HCT116 (cell line): ENCODE data around the gene KRIT1. TPM values are rescaled to one million over a fixed set of nuclear protein-coding genes. Genes with fewer than 3 reads are reported as not detected.

Experiments
- ATAC-seq: fragments of 200-7000 bp; cut with Tn5 transposase; 2 replicates; pipeline ENCODE4 v1.9.1; 2020; ENCODE audit warnings: mild to moderate bottlenecking, moderate library complexity
- BruUV-seq: library from RNA; stranded (reverse); fragments of 400-500 nt; replicated peaks from 2 replicates; lab custom pipeline; 2021; lab: Mats Ljungman, UMichigan
- CTCF ChIA-PET: fragments of 300-600 bp; sonication (Branson Sonifier 250); formaldehyde crosslinking; loops from one replicate; lab custom pipeline; 2021; ENCODE audit warnings: antibody characterized with exemption; lab: Charles Lee
- POLR2A ChIA-PET: fragments of 300-600, 350-600 bp; sonication (Branson Sonifier 250); formaldehyde crosslinking; loops from one replicate; lab custom pipeline; 2021; ENCODE audit warnings: antibody characterized with exemption; lab: Charles Lee
- RAD21 ChIA-PET, 2 experiments: fragments of 300-600 bp; sonication (Branson Sonifier 250); formaldehyde crosslinking; loops; one replicate each; lab custom pipeline; 2023; ENCODE audit warnings: low total read pairs in 2 of 2; ENCODE audit not compliant: uncharacterized antibody in 2 of 2, unreplicated experiment in 2 of 2, low non-redundant PET in 1 of 2; lab: Charles Lee
- DNase-seq: peaks from one replicate; pipeline ENCODE4 v3.0.0-alpha.2; 2010; ENCODE audit warnings: low read depth, low spot score
- H2AFZ ChIP-seq: fragments of 200-600 bp; shearing (Covaris generic), sonication (generic); 2 replicates; pipeline ENCODE4 v1.6.1; 2017; ENCODE audit warnings: low read depth, mixed run types, mixed read lengths, antibody characterized with exemption, low read length; ENCODE audit not compliant: poor library complexity, severe bottlenecking
- H3K27ac ChIP-seq: 2 replicates; pipeline ENCODE4 v1.5.1; 2012; ENCODE audit warnings: low read depth, low read length
- H3K27me3 ChIP-seq: fragments of 200-600 bp; sonication (generic); 2 replicates; pipeline ENCODE4 v1.6.1; 2016; ENCODE audit warnings: mixed run types, low read length, mixed read lengths; ENCODE audit not compliant: insufficient read depth
- H3K36me3 ChIP-seq, 2 experiments: fragments of 200-500 bp in 1 of 2; fragments of 200-600 bp in 1 of 2; sonication (Bioruptor generic) in 1 of 2; sonication (generic) in 1 of 2; 2 replicates each; pipeline versions ENCODE4 v1.5.1 to v1.6.1; 2014 to 2016; ENCODE audit warnings: low read length in 2 of 2, inconsistent platforms in 1 of 2, mixed read lengths in 1 of 2, mixed run types in 1 of 2; ENCODE audit not compliant: insufficient read depth in 2 of 2, control insufficient read depth in 1 of 2
- H3K4me1 ChIP-seq, 2 experiments: fragments of 200-600 bp in 1 of 2; sonication (generic) in 1 of 2; 2 replicates each; pipeline versions ENCODE4 v1.5.1 to v1.6.1; 2012 to 2017; ENCODE audit warnings: low read length in 2 of 2, inconsistent platforms in 1 of 2, mild to moderate bottlenecking in 1 of 2, mixed read lengths in 1 of 2, mixed run types in 1 of 2, moderate library complexity in 1 of 2; ENCODE audit not compliant: insufficient read depth in 2 of 2, control insufficient read depth in 1 of 2
- H3K4me2 ChIP-seq: fragments of 200-600 bp; sonication (generic); 2 replicates; pipeline ENCODE4 v1.6.1; 2017; ENCODE audit warnings: mixed run types, low read length, mixed read lengths
- H3K4me3 ChIP-seq, 2 experiments: fragments of 200-600 bp in 1 of 2; sonication (generic) in 1 of 2; replicated peaks in 1 of 2; 2 replicates each; pipeline ENCODE4 v1.5.1; 2011 to 2016; ENCODE audit warnings: low read length in 2 of 2, control low read depth in 1 of 2, low read depth in 1 of 2, mild to moderate bottlenecking in 1 of 2, mixed read lengths in 1 of 2, mixed run types in 1 of 2
- H3K79me2 ChIP-seq: fragments of 200-600 bp; sonication (generic); 2 replicates; pipeline ENCODE4 v1.6.1; 2017; ENCODE audit warnings: mild to moderate bottlenecking, mixed run types, low read length, moderate library complexity, mixed read lengths; ENCODE audit not compliant: insufficient read depth
- H3K9ac ChIP-seq: fragments of 200-600 bp; sonication (generic); 2 replicates; pipeline ENCODE4 v1.6.1; 2016; ENCODE audit warnings: low read length, mixed read lengths
- H3K9me2 ChIP-seq: fragments of 200-600 bp; sonication (generic), shearing (Covaris generic); 2 replicates; pipeline ENCODE4 v1.6.1; 2017; ENCODE audit warnings: mixed run types, mild to moderate bottlenecking, moderate library complexity; ENCODE audit not compliant: insufficient read depth
- H3K9me3 ChIP-seq, 2 experiments: fragments of 200-500 bp in 1 of 2; fragments of 200-600 bp in 1 of 2; sonication (Bioruptor generic) in 1 of 2; sonication (generic) in 1 of 2; 2 replicates each; pipeline ENCODE4 v1.6.1; 2014 to 2017; ENCODE audit warnings: low read length in 2 of 2, mixed read lengths in 2 of 2, inconsistent platforms in 1 of 2, low read depth in 1 of 2, mild to moderate bottlenecking in 1 of 2, mixed run types in 1 of 2, moderate library complexity in 1 of 2; ENCODE audit not compliant: control insufficient read depth in 1 of 2, insufficient read depth in 1 of 2
- H4K20me1 ChIP-seq: fragments of 200-600 bp; sonication (generic), shearing (Covaris generic); 2 replicates; pipeline ENCODE4 v1.6.1; 2017; ENCODE audit warnings: mixed run types, mild to moderate bottlenecking, moderate library complexity; ENCODE audit not compliant: insufficient read depth
- CBX3 ChIP-seq: IDR thresholded peaks from 2 replicates; pipeline ENCODE4 v1.6.1; 2012; ENCODE audit warnings: low read depth
- EZH2phosphoT487 ChIP-seq: fragments of 200-600 bp; IDR thresholded peaks from 2 replicates; pipeline ENCODE4 v1.6.1; 2018; ENCODE audit warnings: antibody characterized with exemption, borderline replicate concordance
- SP1 ChIP-seq: IDR thresholded peaks from 2 replicates; pipeline ENCODE4 v1.6.1; 2012; ENCODE audit warnings: low read depth
- YY1 ChIP-seq: IDR thresholded peaks from 2 replicates; pipeline ENCODE4 v1.6.1; 2011; ENCODE audit warnings: low read length, low read depth, moderate library complexity, mild to moderate bottlenecking; ENCODE audit not compliant: insufficient replicate concordance; ENCODE audit errors: extremely low read depth
- intact Hi-C: fragments of 100-400 bp; cut with micrococcal nuclease; formaldehyde crosslinking; loops from 2 replicates; pipeline ENCODE4 v1.10.0; 2022
- microRNA-seq: library from miRNA; unstranded; fragments of <30 nt; microRNA quantifications from one replicate; pipeline ENCODE4, GENCODE V29; 2016; ENCODE audit warnings: borderline number of aligned reads
- total RNA-seq: library from RNA; stranded (reverse); gene quantifications from one replicate; pipeline ENCODE4 v1.2.1, GENCODE V29; 2021; ENCODE audit not compliant: unreplicated experiment
- TF ChIP-seq, protein P1 (sequence below): IDR thresholded peaks from 2 replicates; pipeline ENCODE4 v1.6.1; 2012; ENCODE audit warnings: low read depth
- TF ChIP-seq, protein P2 (sequence below): IDR thresholded peaks from 2 replicates; pipeline ENCODE4 v1.6.1; 2012
- TF ChIP-seq, protein P3 (sequence below), 3 experiments: fragments of 200-600 bp in 1 of 3; sonication (generic) in 1 of 3; IDR thresholded peaks in 2 of 3; conservative IDR thresholded peaks in 1 of 3; 2 replicates each; pipeline ENCODE4 v1.5.1; 2012 to 2017; ENCODE audit warnings: low read depth in 2 of 3, low read length in 2 of 3, antibody characterized with exemption in 1 of 3, borderline replicate concordance in 1 of 3, control low read depth in 1 of 3, mild to moderate bottlenecking in 1 of 3, mixed read lengths in 1 of 3, mixed run types in 1 of 3, moderate library complexity in 1 of 3; ENCODE audit not compliant: insufficient read depth in 1 of 3

The KRIT1 gene
- total RNA-seq, 1 experiment from 2014 or later = 32.4 TPM

DNA sequence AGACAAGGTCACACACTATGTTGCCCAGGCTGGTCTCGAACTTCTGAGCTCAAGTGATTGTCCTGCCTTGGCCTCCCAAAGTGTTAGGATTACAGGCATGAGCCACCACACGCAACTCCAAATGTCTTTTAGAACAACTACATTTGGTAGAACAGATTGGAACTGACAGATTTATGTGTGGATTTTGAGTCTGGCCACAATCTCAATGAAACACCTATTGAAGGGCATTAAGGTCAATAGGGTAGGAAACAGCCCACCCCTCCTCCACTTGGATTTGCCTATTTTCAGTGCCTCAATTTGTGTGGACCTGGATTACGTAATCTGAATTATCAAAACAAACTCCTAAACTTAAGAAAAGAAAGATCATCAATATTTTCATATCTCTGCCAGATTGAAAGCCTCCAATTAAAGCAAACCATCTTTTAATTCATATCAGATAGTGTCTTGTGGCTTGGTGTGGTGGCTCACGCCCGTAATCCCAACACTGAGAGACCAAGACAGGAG lies 95.9 kb downstream of the KRIT1 start:
- Histone ChIP-seq H4K20me1 (no peaks in the 10 kb centered on the region), H3K9ac (no peak overlapping the region), H3K4me2 (no peak overlapping the region), H3K79me2 (no peaks in the 10 kb centered on the region), H2AFZ (no peak overlapping the region), H3K4me1 (peaks cover 5 to 9% of the 10 kb centered on the region in 2 experiments; a peak in 3 of 4 replicates), H3K27me3 (no peaks in the 10 kb centered on the region), H3K4me3 (no peak overlapping the region), H3K9me3 (no peaks in the 10 kb centered on the region), H3K36me3 (no peaks in the 10 kb centered on the region), H3K27ac (no peak overlapping the region), H3K9me2 (no peaks in the 10 kb centered on the region)
- RAD21 ChIA-PET = no interaction called here
- BruUV-seq = no TSS peak
- no peak for DNase-seq
- intact Hi-C loops = no loop called here
- POLR2A ChIA-PET = no interaction called here
- CTCF ChIA-PET = no interaction called here
- TF ChIP-seq SP1 (no peak), EZH2phosphoT487 (no peak), CBX3 (no peak), YY1 (no peak)
- TF ChIP-seq, protein P1, sequence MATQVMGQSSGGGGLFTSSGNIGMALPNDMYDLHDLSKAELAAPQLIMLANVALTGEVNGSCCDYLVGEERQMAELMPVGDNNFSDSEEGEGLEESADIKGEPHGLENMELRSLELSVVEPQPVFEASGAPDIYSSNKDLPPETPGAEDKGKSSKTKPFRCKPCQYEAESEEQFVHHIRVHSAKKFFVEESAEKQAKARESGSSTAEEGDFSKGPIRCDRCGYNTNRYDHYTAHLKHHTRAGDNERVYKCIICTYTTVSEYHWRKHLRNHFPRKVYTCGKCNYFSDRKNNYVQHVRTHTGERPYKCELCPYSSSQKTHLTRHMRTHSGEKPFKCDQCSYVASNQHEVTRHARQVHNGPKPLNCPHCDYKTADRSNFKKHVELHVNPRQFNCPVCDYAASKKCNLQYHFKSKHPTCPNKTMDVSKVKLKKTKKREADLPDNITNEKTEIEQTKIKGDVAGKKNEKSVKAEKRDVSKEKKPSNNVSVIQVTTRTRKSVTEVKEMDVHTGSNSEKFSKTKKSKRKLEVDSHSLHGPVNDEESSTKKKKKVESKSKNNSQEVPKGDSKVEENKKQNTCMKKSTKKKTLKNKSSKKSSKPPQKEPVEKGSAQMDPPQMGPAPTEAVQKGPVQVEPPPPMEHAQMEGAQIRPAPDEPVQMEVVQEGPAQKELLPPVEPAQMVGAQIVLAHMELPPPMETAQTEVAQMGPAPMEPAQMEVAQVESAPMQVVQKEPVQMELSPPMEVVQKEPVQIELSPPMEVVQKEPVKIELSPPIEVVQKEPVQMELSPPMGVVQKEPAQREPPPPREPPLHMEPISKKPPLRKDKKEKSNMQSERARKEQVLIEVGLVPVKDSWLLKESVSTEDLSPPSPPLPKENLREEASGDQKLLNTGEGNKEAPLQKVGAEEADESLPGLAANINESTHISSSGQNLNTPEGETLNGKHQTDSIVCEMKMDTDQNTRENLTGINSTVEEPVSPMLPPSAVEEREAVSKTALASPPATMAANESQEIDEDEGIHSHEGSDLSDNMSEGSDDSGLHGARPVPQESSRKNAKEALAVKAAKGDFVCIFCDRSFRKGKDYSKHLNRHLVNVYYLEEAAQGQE = no peak
- TF ChIP-seq, protein P2, sequence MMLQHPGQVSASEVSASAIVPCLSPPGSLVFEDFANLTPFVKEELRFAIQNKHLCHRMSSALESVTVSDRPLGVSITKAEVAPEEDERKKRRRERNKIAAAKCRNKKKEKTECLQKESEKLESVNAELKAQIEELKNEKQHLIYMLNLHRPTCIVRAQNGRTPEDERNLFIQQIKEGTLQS = no peak
- TF ChIP-seq, protein P3, sequence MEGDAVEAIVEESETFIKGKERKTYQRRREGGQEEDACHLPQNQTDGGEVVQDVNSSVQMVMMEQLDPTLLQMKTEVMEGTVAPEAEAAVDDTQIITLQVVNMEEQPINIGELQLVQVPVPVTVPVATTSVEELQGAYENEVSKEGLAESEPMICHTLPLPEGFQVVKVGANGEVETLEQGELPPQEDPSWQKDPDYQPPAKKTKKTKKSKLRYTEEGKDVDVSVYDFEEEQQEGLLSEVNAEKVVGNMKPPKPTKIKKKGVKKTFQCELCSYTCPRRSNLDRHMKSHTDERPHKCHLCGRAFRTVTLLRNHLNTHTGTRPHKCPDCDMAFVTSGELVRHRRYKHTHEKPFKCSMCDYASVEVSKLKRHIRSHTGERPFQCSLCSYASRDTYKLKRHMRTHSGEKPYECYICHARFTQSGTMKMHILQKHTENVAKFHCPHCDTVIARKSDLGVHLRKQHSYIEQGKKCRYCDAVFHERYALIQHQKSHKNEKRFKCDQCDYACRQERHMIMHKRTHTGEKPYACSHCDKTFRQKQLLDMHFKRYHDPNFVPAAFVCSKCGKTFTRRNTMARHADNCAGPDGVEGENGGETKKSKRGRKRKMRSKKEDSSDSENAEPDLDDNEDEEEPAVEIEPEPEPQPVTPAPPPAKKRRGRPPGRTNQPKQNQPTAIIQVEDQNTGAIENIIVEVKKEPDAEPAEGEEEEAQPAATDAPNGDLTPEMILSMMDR (IDR thresholded peaks at IDR 0.05 in 2 of 3, conservative IDR thresholded peaks at IDR 0.05 in 1 of 3; ENCODE audit: borderline replicate concordance in 1 of 3, insufficient read depth in 1 of 3, low read depth in 2 of 3, low read length in 2 of 3) = no peak
- no peak for ATAC-seq

Small RNAs within 50 kb of the gene (microRNA-seq; reads per million reads assigned to microRNA genes)
- gene MIR1285-1 = not detected

Other genes starting within 250 kb of the KRIT1 start
- gene CYP51A1, start 111.4 kb downstream of the KRIT1 start, total RNA-seq = 85.7 TPM
- not detected for gene LRRD1, start 66.8 kb downstream of the KRIT1 start, total RNA-seq
- 41.2 TPM for gene ANKIB1, start 60 bp upstream of the KRIT1 start, total RNA-seq
- 23.9 TPM for gene GATAD1, start 201.6 kb upstream of the KRIT1 start, total RNA-seq
- not detected for gene ERVW-1, start 232.0 kb upstream of the KRIT1 start, total RNA-seq